IPS DF 6.9 (cell line): ENCODE measurements around the gene DAO.

Experiments used
- DNase-seq: peaks from one replicate; pipeline ENCODE4 v3.0.0-alpha.2; 2013; ENCODE audit warnings: low read depth, low spot score
- H3K27ac ChIP-seq: one replicate; pipeline ENCODE4 v1.5.1; 2013; ENCODE audit warnings: low read length, control low read depth
- H3K27me3 ChIP-seq: 2 replicates; pipeline ENCODE4 v1.6.1; 2013; ENCODE audit warnings: mild to moderate bottlenecking, low read length; ENCODE audit not compliant: control insufficient read depth, insufficient read depth
- H3K36me3 ChIP-seq: 2 replicates; pipeline ENCODE4 v1.6.1; 2013; ENCODE audit warnings: low read length; ENCODE audit not compliant: control insufficient read depth, insufficient read depth
- H3K4me1 ChIP-seq: 2 replicates; pipeline ENCODE4 v1.6.1; 2013; ENCODE audit warnings: low read length; ENCODE audit not compliant: control insufficient read depth, insufficient read depth
- H3K4me3 ChIP-seq: 2 replicates; pipeline ENCODE4 v1.5.1; 2013; ENCODE audit warnings: mild to moderate bottlenecking, low read length
- H3K9me3 ChIP-seq: 2 replicates; pipeline ENCODE4 v1.6.1; 2013; ENCODE audit warnings: low read length, inconsistent platforms; ENCODE audit not compliant: control insufficient read depth, insufficient read depth
- WGBS: extraction: QIAGEN DNeasy Blood & Tissue Kit; methylation state at CpG from one replicate; pipeline ENCODE4 v1.1.7; 2013; ENCODE audit warnings: mixed read lengths, missing lambda C conversion rate; ENCODE audit not compliant: insufficient read length, insufficient coverage; 5-methylcytosine and 5-hydroxymethylcytosine counted together

DAO gene

DNA sequence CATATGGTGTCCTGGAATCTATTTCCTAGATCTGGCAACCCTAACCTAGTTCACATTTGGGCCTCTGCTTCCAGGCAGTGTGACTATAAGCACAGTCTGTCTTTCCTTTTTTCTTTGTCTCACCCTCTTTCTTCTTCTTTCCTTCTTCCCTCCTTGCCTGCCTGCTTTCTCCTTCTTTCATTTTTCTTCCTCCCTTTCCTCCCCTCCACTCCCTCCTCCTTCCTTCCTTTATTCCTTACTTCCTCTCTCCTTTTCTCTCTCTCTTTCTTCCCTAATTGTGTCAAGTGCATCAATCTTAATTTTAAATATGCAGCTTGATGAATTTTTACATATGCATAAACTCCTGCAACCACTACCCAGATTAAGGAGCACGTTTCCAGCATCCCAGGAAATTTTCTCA is 4.6 kb upstream of the DAO start:
- no peaks in the 10 kb centered on the region for H3K4me1 ChIP-seq
- H3K27ac ChIP-seq, result no peak overlapping the region
- WGBS, result no CpG with 5 or more reads among the region's 1 CpG
- H3K4me3 ChIP-seq, result no peak overlapping the region
- H3K9me3 ChIP-seq, result no peaks in the 10 kb centered on the region
- H3K36me3 ChIP-seq, result no peaks in the 10 kb centered on the region
- no peak for DNase-seq
- no peaks in the 10 kb centered on the region for H3K27me3 ChIP-seq

DNA sequence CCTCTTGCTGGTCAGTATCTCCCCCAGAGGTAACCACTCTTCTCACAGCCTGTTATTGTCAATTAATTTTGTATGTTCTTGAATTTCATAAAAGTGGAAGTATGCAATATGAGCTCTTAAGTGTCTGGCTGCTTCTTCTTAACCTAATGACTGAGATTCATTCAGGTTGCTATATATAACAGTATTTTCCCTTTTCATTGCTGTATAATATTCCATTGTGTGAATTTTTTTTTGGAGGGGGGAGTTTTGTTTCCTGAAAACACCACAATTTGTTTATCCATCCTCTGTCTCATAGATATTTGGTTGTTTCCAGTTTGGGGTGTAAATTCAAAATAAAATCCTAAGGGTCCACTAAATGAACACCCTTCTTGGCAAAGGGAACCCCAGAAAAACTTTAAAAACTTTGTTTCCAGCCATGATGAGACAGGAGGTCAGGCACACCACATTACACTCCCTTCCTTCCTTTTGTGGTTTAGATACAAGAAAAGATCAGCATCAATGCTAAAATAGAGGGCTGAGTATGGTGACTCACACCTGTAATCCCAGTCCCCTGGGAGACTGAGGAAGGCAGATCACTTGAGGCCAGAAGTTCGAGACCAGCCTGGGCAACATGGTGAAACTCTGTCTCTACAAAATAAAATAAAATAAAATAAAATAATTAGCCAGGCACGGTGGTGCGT is 4.1 kb upstream of the DAO start:
- H3K9me3 ChIP-seq, result no peaks in the 10 kb centered on the region
- H3K27me3 ChIP-seq, result no peaks in the 10 kb centered on the region
- WGBS, result no CpG with 5 or more reads among the region's 3 CpGs
- no peak for DNase-seq
- H3K27ac ChIP-seq, result no peak overlapping the region
- H3K36me3 ChIP-seq, result no peaks in the 10 kb centered on the region
- H3K4me1 ChIP-seq, result no peaks in the 10 kb centered on the region
- H3K4me3 ChIP-seq, result no peak overlapping the region

DNA sequence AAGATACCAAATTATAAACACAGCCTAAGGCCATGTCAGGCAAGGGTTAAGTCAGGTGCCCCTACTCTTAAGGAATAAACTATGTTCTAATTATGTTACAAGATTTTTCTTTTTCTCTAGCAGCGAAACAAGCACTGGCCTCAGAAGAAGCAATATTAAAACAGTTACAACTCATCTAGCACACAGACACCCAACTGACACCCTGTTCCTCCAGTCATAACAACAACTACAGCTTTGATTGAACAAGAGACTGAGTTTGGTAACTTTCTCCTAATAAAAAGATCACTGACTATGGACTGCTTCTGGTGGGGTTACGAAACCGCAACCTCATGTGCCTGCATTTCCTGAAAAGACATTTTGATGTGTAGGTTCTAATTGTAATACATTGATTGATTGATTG is 3.3 kb upstream of the DAO start:
- H3K36me3 ChIP-seq, result no peaks in the 10 kb centered on the region
- no peaks in the 10 kb centered on the region for H3K27me3 ChIP-seq
- H3K4me1 ChIP-seq, result no peaks in the 10 kb centered on the region
- H3K4me3 ChIP-seq, result no peak overlapping the region
- no peaks in the 10 kb centered on the region for H3K9me3 ChIP-seq
- WGBS, result no CpG with 5 or more reads among the region's 3 CpGs
- no peak for DNase-seq
- H3K27ac ChIP-seq, result no peak overlapping the region

DNA sequence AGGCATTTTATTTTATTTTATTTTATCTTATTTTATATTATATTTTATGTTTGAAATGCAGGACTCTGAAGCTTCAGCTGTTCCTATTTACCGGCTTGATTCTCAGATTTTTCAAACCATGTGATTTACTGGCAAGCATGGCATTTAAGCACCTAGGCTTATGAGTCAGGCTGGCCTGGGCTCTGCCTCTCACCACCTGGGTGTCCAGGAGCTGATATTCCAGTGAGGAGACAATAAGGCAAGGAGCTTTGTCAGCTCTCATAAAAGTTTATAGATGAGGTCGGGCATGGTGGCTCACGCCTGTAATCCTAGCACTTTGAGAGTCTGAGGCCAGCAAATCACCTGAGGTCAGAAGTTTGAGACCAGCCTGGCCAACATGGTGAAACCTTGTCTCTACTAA is 2.1 kb downstream of the DAO start:
- WGBS, result no CpG with 5 or more reads among the region's 3 CpGs
- DNase-seq, result no peak
- Histone ChIP-seq H3K4me3 (no peak overlapping the region), H3K27me3 (no peaks in the 10 kb centered on the region), H3K27ac (no peak overlapping the region), H3K36me3 (no peaks in the 10 kb centered on the region), H3K4me1 (no peaks in the 10 kb centered on the region), H3K9me3 (no peaks in the 10 kb centered on the region)

DNA sequence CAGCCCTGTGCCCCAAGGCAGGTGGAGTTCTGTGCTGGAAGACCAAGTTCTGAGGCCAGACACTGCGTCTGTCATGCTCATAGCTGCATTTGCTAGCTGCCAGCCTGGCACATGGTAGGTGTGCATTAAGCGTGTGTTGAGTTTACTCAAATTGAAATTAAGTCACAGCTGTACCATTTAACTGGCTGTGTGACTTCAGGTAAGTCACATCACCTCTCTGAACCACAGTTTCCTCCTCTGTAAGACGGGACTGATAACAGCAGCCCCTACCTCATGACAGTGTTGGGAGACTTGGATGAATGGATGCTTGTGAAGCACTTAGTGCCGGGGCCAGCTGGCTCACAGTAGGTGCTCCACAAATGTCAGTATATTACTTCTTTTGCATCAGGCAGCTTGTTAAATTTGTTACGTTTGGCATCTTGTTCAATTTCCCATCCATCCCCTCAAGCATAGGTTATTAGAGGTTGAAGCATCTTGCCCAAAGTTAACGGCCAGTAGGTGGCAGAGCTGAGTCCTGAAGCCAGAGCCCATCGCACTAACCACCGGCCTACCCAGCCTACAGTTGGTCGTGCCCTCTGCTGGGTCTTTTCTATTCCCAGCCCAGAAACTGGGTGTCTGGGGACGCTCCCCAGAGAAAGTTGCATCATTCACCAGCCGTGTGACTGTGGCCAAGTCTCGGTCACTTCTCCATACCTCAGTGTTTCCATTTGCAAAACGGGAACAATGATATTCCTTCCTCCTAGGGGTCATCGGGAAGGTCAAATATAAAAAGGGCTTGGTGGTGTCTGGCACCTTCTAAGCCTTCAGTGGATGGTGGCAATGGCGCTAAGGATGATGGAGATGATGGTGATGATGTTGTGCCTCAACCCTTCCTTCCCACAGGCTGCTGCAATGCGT is 4.5 kb downstream of the DAO start:
- Histone ChIP-seq H3K4me3 (no peak overlapping the region), H3K4me1 (no peaks in the 10 kb centered on the region), H3K27me3 (no peaks in the 10 kb centered on the region), H3K27ac (no peak overlapping the region), H3K36me3 (no peaks in the 10 kb centered on the region), H3K9me3 (no peaks in the 10 kb centered on the region)
- no CpG with 5 or more reads among the region's 16 CpGs for WGBS
- DNase-seq, result peak; percentile 54

DNA sequence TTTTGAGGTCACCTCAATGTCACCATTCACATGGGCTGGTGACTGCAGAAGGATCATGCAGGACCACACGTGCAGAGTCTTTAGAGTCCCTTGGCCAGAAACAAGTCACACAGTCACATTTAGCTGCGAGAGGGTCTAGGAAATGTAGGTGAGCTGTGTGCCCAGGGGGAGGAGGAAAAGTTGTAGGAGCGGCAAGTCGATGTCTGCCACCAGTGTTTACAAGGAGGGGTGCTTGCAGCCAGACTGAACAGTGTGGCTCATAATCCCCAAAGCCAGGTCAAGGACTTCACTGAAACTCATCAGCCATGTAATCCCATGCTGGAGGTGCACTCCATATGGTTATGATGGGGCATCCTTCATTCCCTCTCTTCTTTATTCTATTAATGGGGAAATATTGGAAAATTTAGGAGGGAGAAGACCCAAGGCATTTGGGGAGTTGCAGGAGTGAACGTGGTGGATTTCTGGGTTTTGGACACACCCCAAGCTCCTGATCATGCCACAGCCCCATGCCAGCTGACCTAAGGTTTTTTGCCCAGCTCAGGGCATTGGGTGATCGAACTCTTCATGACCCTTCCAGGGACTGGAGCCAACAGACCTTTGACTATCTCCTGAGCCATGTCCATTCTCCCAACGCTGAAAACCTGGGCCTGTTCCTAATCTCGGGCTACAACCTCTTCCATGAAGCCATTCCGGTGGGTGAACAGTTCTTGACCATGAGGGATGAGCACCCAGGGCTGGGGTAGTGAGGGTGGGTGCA is 7.2 kb downstream of the DAO start:
- no peak for DNase-seq
- no peak overlapping the region for H3K4me3 ChIP-seq
- no peaks in the 10 kb centered on the region for H3K36me3 ChIP-seq
- H3K4me1 ChIP-seq, result no peaks in the 10 kb centered on the region
- WGBS, result no CpG with 5 or more reads among the region's 9 CpGs
- H3K27me3 ChIP-seq, result no peaks in the 10 kb centered on the region
- H3K27ac ChIP-seq, result no peak overlapping the region
- H3K9me3 ChIP-seq, result 0 out of 2 replicates have a peak, but pooled peaks cover 1% of the 10 kb centered on the region

DNA sequence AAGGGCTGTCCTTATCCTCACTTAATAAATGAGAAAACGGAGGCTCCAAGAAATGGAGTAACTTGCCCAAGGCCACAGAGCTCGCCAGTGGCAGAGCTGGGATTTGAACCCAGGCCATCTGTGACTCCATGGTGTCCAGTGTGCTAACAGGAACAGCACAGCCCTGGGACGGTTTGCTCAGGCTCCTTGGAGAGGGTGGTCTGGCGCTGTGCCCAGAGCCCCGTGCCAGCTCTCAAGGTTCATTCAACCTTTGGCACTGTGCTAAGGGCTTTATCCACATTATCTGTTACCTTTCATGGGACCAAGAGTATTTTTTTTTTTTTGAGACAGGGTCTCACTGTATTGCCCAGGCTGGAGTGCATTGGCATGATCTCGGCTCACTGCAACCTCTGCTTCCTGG is 8.1 kb downstream of the DAO start:
- H3K36me3 ChIP-seq, result no peaks in the 10 kb centered on the region
- H3K27me3 ChIP-seq, result no peaks in the 10 kb centered on the region
- H3K9me3 ChIP-seq, result 0 out of 2 replicates have a peak, but pooled peaks cover 1% of the 10 kb centered on the region
- DNase-seq, result no peak
- no peak overlapping the region for H3K27ac ChIP-seq
- H3K4me1 ChIP-seq, result no peaks in the 10 kb centered on the region
- WGBS, result no CpG with 5 or more reads among the region's 6 CpGs
- no peak overlapping the region for H3K4me3 ChIP-seq

DNA sequence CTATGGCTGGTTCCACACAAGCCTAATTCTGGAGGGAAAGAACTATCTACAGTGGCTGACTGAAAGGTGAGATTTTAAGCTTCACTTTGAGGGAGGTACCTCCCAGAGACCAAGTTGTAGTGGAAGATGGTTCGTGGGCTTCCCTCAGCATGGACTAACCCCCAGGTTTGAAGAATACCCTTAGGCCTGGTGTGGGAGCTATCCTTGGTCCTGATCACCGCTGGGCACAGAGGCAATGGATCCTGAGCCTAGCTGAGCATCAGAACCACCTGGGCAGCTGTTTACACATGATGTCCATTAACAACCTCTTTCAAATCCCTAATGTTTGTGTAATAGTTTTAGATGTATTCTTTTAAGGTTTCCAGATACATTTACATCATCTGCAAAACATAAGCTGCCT is 10.3 kb downstream of the DAO start:
- Histone ChIP-seq H3K27ac (no peak overlapping the region), H3K4me3 (no peak overlapping the region), H3K36me3 (no peaks in the 10 kb centered on the region), H3K27me3 (no peaks in the 10 kb centered on the region), H3K9me3 (0 out of 2 replicates have a peak, but pooled peaks cover 1% of the 10 kb centered on the region), H3K4me1 (no peaks in the 10 kb centered on the region)
- DNase-seq, result peak; percentile 47
- WGBS, result no CpG with 5 or more reads among the region's 2 CpGs

DNA sequence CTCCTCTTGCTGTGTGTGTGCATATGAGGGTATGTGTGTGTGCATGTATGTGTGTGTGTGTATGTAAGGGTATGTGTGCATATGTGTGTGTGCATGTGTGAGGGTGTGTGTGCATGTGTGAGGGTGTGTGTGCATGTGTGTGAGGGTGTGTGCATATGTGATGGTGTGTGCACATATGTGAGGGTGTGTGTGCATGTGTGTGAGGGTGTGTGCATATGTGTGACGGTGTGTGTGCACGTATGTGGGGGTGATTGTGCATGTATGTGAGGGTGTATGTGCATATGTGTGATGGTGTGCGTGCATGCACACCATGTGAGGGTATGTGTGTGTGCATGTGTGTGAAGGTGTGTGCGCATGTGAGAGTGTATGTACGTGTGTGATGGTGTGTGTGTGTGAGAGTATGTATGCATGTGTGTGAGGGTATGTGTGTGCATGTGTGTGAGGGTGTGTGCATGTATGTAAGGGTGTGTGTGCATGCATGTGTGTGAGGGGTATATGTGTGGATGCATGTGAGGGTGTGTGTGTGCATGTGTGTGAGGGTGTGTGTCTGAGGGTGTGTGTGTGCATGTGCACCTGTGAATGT is 15.4 kb downstream of the DAO start:
- no peak overlapping the region for H3K27ac ChIP-seq
- DNase-seq, result no peak
- H3K4me1 ChIP-seq, result no peaks in the 10 kb centered on the region
- WGBS, result 100% methylated on average over 2 of the region's 5 CpGs
- no peaks in the 10 kb centered on the region for H3K36me3 ChIP-seq
- no peaks in the 10 kb centered on the region for H3K27me3 ChIP-seq
- H3K9me3 ChIP-seq, result no peaks in the 10 kb centered on the region
- no peak overlapping the region for H3K4me3 ChIP-seq

DNA sequence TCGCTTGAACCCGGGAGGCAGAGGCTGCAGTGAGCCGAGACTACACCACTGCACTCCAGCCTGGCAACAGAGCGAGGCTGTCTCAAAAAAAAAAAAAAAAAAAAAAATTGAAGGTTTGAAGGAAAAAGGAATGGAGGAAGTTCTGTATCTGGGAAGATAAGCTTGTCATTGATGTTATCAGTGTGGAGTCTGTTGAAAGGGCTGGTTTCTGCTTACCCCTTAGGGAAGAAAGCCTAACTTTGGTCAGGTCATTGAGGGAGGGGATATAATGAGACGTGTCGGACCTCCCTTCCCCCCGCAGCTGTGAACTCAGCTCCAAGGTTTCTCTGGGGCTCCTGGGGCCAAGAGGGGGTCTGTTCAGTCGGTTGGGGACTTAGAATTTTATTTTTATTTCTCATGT is 16.4 kb downstream of the DAO start:
- no peaks in the 10 kb centered on the region for H3K36me3 ChIP-seq
- WGBS, result no CpG with 5 or more reads among the region's 8 CpGs
- no peak for DNase-seq
- no peak overlapping the region for H3K4me3 ChIP-seq
- no peak overlapping the region for H3K27ac ChIP-seq
- H3K4me1 ChIP-seq, result no peaks in the 10 kb centered on the region
- H3K9me3 ChIP-seq, result no peaks in the 10 kb centered on the region
- H3K27me3 ChIP-seq, result no peaks in the 10 kb centered on the region
